ENCODE data around the gene SLC8A1.

The SLC8A1 gene

DNA sequence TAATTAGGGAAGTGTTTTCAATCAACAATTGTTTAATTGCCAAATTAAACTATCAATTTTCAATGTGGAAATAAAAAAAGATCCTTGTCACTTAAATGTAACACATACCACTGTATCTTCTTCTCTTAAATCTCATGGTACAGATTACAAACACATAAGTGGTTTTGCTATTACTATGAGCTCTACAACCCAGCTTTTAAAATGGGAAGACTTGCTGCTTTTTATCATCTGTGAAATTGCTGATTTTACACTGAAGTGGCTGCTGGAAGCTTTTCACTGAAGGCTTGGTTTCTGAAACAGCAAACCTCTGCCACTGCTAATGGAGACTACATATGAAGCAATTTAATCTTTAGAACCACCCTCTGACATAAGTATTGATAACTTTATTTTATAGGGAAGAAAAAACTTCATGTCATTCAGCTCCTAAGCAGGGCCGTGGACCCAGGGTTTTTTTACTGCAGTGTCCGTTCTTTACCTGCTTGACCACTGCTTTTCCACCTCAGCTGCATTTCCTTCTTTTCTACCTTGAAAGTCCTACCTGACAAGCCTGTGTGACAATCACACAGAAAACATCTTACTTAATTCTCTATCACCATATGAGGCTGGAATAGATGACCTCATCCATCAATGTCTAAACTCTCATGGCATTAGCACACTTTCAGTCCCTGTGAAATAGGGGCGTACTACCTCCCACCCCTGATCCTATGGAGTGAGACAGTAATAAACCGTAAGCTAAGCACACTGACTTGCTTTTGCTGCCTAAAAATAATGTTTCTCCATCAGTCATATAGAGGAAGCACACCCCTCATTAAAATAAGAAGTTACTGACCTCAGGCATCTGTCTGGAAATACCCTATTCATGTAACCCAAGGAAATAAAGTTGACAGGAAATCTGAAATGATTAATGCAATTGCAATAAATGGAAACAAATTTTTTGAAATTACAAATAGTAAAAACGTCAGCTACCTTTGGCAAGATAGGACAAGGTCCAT, 19.2 kb upstream of the SLC8A1 start:
- no peak for TF ChIP-seq MYC (IDR thresholded peaks at IDR 0.05; ENCODE audit: low read depth, low read length)
- TF ChIP-seq, protein P1, sequence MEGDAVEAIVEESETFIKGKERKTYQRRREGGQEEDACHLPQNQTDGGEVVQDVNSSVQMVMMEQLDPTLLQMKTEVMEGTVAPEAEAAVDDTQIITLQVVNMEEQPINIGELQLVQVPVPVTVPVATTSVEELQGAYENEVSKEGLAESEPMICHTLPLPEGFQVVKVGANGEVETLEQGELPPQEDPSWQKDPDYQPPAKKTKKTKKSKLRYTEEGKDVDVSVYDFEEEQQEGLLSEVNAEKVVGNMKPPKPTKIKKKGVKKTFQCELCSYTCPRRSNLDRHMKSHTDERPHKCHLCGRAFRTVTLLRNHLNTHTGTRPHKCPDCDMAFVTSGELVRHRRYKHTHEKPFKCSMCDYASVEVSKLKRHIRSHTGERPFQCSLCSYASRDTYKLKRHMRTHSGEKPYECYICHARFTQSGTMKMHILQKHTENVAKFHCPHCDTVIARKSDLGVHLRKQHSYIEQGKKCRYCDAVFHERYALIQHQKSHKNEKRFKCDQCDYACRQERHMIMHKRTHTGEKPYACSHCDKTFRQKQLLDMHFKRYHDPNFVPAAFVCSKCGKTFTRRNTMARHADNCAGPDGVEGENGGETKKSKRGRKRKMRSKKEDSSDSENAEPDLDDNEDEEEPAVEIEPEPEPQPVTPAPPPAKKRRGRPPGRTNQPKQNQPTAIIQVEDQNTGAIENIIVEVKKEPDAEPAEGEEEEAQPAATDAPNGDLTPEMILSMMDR (IDR thresholded peaks at IDR 0.05; ENCODE audit: low read depth, low read length), result no peak
- no peak for TF ChIP-seq POLR2A (IDR thresholded peaks at IDR 0.05; ENCODE audit: extremely low read depth, insufficient read length)
- TF ChIP-seq, protein P2, sequence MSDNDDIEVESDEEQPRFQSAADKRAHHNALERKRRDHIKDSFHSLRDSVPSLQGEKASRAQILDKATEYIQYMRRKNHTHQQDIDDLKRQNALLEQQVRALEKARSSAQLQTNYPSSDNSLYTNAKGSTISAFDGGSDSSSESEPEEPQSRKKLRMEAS (IDR thresholded peaks at IDR 0.05; ENCODE audit: low read depth, low read length), result no peak
- no peak for DNase-seq (ENCODE audit: low read depth)
- H3K4me3 ChIP-seq (ENCODE audit: low read depth, low read length), result no peak overlapping the region

DNA sequence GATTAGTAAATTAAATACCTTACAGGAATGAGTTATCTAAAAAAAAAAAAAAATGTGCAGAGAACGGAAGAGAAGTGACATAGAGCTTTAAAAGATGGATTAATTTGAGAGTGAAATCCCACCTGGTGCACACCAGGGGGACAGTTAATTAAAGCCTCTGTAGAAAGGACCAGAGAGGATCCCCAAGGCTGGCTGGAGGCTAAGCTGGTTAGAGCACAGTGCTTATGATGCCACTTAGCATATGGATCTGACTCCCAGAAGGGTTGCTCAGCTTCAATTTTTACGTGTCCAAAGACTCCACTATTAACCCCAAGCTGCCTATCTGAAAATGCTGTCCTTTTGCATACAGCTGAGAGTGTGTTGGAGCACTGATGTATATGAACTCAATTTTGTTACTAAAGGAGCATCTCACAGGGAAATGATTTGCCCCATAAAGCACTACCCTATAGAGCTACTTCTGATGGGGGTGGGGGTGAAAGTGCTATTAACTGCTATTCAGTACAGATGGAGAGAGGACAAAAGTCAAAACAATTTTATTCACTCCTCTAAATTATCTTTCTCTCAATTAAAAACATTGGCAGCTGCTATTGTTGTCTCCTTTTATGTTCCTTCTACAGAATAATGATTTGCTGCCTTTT, 15.2 kb upstream of the SLC8A1 start:
- H3K4me3 ChIP-seq (ENCODE audit: low read depth, low read length), result no peak overlapping the region
- no peak for DNase-seq (ENCODE audit: low read depth)
- TF ChIP-seq, protein P2 (IDR thresholded peaks at IDR 0.05; ENCODE audit: low read depth, low read length), result no peak
- no peak for TF ChIP-seq MYC (IDR thresholded peaks at IDR 0.05; ENCODE audit: low read depth, low read length)
- TF ChIP-seq, protein P1 (IDR thresholded peaks at IDR 0.05; ENCODE audit: low read depth, low read length), result no peak
- TF ChIP-seq POLR2A (IDR thresholded peaks at IDR 0.05; ENCODE audit: extremely low read depth, insufficient read length), result no peak

DNA sequence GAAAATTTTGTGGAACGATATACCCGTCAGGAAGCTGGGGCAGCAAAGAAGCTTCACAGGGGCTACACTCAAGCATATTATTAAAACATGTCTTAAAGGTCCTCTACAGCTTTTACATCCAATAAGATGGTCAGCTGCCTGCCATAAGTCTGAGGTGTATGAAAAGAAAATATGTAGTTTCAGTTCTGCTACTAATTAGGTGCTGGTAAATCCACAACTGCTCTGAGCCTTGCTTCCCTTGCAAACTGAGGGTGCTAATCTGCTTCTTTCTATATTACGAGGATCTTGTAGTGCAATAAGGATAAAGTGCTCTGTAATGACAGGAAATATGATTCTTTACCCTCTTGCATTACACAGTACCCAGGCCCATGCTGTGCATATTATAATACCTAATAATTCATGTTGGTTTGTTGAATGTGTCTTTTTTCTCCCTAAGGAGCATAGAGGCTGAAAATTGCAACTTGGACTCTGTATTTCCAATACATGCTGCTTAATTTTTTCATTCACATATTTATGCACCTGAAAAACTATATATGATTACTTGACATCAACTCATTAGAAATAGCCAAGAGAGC, 14.5 kb upstream of the SLC8A1 start:
- TF ChIP-seq POLR2A (IDR thresholded peaks at IDR 0.05; ENCODE audit: extremely low read depth, insufficient read length) (no peak), MYC (IDR thresholded peaks at IDR 0.05; ENCODE audit: low read depth, low read length) (no peak)
- TF ChIP-seq, protein P1 (IDR thresholded peaks at IDR 0.05; ENCODE audit: low read depth, low read length), result no peak
- TF ChIP-seq, protein P2 (IDR thresholded peaks at IDR 0.05; ENCODE audit: low read depth, low read length), result no peak
- no peak overlapping the region for H3K4me3 ChIP-seq (ENCODE audit: low read depth, low read length)
- no peak for DNase-seq (ENCODE audit: low read depth)

DNA sequence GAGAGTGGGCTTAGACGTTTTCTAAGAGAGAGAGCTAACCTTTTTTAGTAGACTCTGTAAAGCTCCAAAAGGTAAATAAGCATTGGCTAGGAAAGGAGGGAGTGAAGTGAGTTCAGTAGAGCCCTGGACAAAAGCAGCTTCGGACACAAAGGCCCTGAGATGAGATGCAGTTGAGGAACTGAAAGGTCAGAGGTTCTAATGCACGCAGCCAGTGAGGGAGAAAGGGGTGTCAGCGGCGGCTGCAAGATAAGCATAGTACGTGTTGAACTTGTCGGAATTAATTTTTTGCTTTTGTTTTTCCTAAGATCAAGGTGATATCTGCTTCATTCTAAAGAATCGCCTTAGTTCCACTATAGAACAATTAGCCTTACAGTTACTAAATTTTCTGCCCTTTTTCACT, 11.2 kb upstream of the SLC8A1 start:
- DNase-seq (ENCODE audit: low read depth), result no peak
- TF ChIP-seq, protein P2 (IDR thresholded peaks at IDR 0.05; ENCODE audit: low read depth, low read length), result no peak
- TF ChIP-seq MYC (IDR thresholded peaks at IDR 0.05; ENCODE audit: low read depth, low read length) (no peak), POLR2A (IDR thresholded peaks at IDR 0.05; ENCODE audit: extremely low read depth, insufficient read length) (no peak)
- TF ChIP-seq, protein P1 (IDR thresholded peaks at IDR 0.05; ENCODE audit: low read depth, low read length), result no peak
- H3K4me3 ChIP-seq (ENCODE audit: low read depth, low read length), result no peak overlapping the region

DNA sequence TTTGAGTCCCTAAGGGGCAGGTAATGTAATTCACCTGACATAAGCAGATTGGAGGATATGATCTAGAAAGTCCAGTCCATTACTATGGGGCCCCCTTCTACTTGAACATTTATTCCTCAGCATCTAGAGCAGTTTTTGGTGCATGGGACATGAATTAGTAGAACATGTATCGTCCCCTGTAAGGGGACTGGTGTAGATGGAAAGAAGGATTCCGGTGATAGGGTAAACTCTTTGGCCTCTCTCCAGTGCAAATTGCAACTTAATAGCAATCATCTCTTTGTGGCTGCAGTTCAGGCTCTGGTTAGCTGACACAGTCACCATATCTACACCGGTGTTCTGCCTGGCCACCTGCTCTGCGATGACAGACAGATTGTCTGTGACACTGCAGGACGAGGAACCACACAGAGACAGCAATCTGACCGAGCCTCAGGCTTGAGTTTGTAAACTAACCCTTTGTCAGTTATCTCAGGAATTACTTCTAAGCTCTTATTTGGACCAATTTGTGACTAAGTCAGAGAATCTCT, 6.4 kb upstream of the SLC8A1 start:
- no peak overlapping the region for H3K4me3 ChIP-seq (ENCODE audit: low read depth, low read length)
- DNase-seq (ENCODE audit: low read depth), result no peak
- TF ChIP-seq, protein P2 (IDR thresholded peaks at IDR 0.05; ENCODE audit: low read depth, low read length), result no peak
- TF ChIP-seq, protein P1 (IDR thresholded peaks at IDR 0.05; ENCODE audit: low read depth, low read length), result no peak
- TF ChIP-seq POLR2A (IDR thresholded peaks at IDR 0.05; ENCODE audit: extremely low read depth, insufficient read length), result no peak
- TF ChIP-seq MYC (IDR thresholded peaks at IDR 0.05; ENCODE audit: low read depth, low read length), result no peak
